Natural killer cell treated with Interleukin-12 subunit alpha and Interleukin-12 subunit beta and Interleukin-15 and Interleukin-18, amount 100 ng/mL, for 72 hours (primary cell): Measurements from ENCODE around the gene MAGI1. TPM values are rescaled to one million over a fixed set of nuclear protein-coding genes. Genes with fewer than 3 reads are reported as not detected.
"Not testable (repeated sequence)": the region's sequence is repeated elsewhere in the genome, so short reads cannot be mapped to it uniquely, and the experiment has no call there.

Source experiments
- ATAC-seq, 2 donors: fragments of 150-1000 bp; cut with Tn5 transposase in 1 of 2; sonication (Bioruptor Pico), chemical (Tn5 transposase) in 1 of 2; 2 replicates each; pipeline ENCODE4 v1.10.0; 2021
- DNase-seq: peaks from one replicate; pipeline ENCODE4 v3.0.0; 2022; ENCODE audit warnings: low spot score
- H3K27ac Mint-ChIP-seq, 2 donors: 1 replicate in 1 of 2; 2 replicates in 1 of 2; pipeline ENCODE4 v1.8.0; 2022; ENCODE audit warnings: mixed read lengths in 2 of 2, mild to moderate bottlenecking in 1 of 2, moderate library complexity in 1 of 2
- H3K27me3 Mint-ChIP-seq, 2 donors: 1 replicate in 1 of 2; 2 replicates in 1 of 2; pipeline ENCODE4 v1.8.0; 2022; ENCODE audit warnings: mixed read lengths in 2 of 2
- H3K36me3 Mint-ChIP-seq: one replicate; pipeline ENCODE4 v1.8.0; 2022; ENCODE audit warnings: mixed read lengths
- H3K4me1 Mint-ChIP-seq, 2 donors: 1 replicate in 1 of 2; 2 replicates in 1 of 2; pipeline ENCODE4 v1.8.0; 2022; ENCODE audit warnings: low read depth in 2 of 2, mixed read lengths in 2 of 2, mild to moderate bottlenecking in 1 of 2
- H3K4me3 Mint-ChIP-seq: one replicate; pipeline ENCODE4 v1.8.0; 2022; ENCODE audit warnings: mixed read lengths
- H3K9me3 Mint-ChIP-seq: 2 replicates; pipeline ENCODE4 v1.8.0; 2022; ENCODE audit warnings: mixed read lengths
- total RNA-seq, 2 donors: library from RNA; stranded (reverse); gene quantifications; one replicate each; pipeline ENCODE4 v1.2.3, GENCODE V29; 2022

MAGI1 gene
- total RNA-seq, 2 donors from 2014 or later: not detected

DNA sequence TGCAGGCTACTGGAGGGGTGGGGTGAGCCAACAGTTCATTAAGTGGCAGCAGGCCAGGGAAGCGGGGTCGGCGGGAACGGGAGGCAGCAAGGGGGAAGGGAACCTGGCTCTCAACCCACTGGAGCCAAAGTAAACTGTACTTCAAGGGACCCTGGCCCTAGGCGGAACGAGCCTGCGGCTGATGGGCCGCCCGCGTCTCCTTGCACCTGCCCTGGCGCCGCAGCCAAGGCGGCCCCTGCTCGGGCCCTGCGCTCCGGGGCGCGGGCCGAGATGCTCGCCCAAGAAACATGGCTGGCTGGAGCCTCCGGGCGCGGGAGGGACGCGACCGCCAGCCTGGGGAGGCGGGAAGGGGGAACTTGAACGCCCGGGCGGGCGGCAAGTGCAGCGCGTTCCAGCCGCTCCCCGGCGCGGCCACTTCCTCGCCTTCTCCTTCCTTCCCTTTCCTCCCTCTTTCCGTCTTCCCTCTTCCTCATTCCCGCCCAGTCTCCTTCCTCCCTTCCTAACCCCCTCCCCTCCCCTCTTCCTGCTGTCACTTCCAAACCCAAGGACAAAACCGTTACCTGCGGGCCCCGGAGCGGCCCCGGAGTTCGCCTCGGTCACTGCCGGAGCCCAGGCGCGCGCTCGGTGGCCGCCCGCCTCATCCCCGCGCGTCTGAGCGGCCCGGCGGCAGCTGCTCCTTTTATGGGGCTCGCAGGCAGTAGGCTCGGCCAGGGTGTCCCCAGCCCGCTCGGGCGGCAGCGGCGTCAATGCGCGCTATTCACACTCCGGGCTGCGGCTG, 489.7 kb downstream of the MAGI1 start:
- no peaks in the 10 kb centered on the region for H3K27me3 Mint-ChIP-seq
- no peaks in the 10 kb centered on the region for H3K36me3 Mint-ChIP-seq
- no peaks in the 10 kb centered on the region for H3K9me3 Mint-ChIP-seq
- H3K4me1 Mint-ChIP-seq: no peaks in the 10 kb centered on the region
- no peak overlapping the region for H3K4me3 Mint-ChIP-seq
- no peak for ATAC-seq
- no peak overlapping the region for H3K27ac Mint-ChIP-seq
- no peak for DNase-seq

DNA sequence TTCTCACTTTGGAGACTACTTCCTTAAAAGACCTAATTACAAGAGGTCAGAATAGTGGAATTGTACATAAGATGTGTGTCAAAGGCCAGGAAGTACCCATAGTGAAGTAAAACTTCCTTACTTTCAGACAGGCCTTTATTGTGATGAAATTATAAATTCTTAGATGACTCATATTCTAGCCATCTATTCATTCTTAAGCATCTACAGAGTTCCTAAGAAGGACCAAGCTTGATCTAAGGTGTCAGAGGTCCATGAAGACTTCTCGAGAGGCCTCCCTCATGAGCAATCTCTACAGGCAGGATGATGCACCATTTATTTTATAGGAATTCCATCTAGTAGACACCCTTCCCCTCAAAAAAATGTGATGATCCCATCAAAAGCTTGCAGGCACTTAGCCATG, 493.3 kb downstream of the MAGI1 start:
- no peak overlapping the region for H3K27ac Mint-ChIP-seq
- ATAC-seq: no peak

DNA sequence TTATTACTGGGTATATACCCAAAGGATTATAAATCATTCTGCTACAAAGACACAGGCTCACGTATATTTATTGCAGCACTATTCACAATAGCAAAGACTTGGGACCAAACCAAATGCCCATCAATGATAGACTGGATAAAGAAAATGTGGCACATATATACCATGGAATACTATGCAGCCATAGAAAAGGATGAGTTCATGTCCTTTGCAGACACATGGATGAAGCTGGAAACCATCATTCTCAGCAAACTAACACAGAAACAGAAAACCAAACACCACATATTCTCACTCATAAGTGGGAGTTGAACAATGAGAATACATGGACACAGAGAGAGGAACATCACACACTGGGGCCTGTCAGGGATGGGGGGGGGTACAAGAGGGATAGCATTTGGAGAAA, 495.3 kb downstream of the MAGI1 start:
- H3K27me3 Mint-ChIP-seq, DNase-seq, H3K27ac Mint-ChIP-seq: not testable (repeated sequence)

More for the DNA sequence above, 493.3 kb downstream of the MAGI1 start:
- Mint-ChIP-seq H3K36me3 (no peaks in the 10 kb centered on the region), H3K9me3 (no peaks in the 10 kb centered on the region), H3K4me1 (no peaks in the 10 kb centered on the region), H3K27me3 (no peaks in the 10 kb centered on the region), H3K4me3 (no peak overlapping the region)
- no peak for DNase-seq

DNA sequence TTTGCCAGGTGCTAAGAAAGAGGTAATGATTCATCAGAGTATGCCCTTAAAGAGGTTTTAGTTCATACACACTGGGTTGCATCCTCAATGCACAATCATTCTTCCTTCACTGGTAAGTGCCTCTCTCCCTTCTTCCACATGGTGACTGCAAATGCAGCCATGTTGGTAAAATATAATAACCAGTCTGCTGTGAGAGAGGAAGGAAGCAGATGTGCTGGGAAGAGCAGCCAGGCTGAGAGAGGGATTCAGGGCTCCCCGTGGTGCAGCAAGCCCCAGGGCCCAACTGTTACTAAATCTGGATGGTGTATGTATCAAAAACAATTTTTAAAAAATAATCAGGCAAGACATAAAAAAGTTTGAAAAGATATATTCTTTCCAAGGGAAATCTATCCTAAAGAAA, 498.1 kb downstream of the MAGI1 start:
- H3K4me1 Mint-ChIP-seq: no peaks in the 10 kb centered on the region
- H3K27me3 Mint-ChIP-seq: no peaks in the 10 kb centered on the region
- ATAC-seq (no peak), DNase-seq (no peak)
- no peak overlapping the region for H3K4me3 Mint-ChIP-seq
- H3K27ac Mint-ChIP-seq: no peak overlapping the region
- peaks cover 3% of the 10 kb centered on the region for H3K9me3 Mint-ChIP-seq
- H3K36me3 Mint-ChIP-seq: no peaks in the 10 kb centered on the region

More for the DNA sequence above, 495.3 kb downstream of the MAGI1 start:
- not testable (repeated sequence) for ATAC-seq, H3K4me1 Mint-ChIP-seq, H3K36me3 Mint-ChIP-seq, H3K4me3 Mint-ChIP-seq, H3K9me3 Mint-ChIP-seq

DNA sequence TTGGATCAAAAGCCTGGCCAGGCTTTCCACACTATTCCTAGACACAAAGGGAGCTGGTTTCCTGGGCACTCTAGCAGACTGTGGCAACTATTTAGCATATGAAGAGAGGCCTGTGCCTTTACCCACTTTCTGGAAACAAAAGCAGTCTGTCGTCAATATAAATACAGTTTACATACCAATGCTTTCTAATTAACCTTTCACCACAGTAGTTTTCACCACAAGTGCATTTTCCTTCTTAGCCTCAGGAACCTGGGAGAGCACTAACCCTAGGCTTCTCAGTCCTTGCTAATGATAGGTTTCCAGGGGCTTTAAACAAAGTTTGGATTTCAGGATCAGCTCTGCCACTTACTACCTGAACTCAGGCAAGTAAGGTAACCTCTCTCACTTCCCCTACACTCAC, 499.1 kb downstream of the MAGI1 start:
- no peak for DNase-seq
- no peaks in the 10 kb centered on the region for H3K36me3 Mint-ChIP-seq

DNA sequence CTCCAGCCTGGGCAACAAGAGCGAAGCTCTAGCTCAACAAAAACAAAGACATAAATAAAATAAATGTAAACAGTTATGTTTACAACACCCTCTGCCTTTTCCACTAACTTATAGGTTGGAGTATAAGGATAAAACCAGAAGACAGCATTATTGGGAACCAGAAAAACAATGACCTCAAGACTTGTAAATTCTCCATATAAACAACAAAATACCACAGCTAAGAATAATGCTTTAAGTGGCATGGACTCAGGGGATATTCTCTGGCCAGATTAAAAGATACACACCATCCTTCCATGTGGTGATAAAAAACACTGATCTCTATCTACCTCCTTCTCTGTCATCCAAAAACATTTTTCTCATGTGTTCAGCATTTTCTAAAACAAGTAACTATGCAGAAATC, 500.6 kb downstream of the MAGI1 start:
- no peak for DNase-seq
- no peak for ATAC-seq
- Mint-ChIP-seq H3K9me3 (peaks cover 7% of the 10 kb centered on the region), H3K27ac (no peak overlapping the region), H3K36me3 (no peaks in the 10 kb centered on the region), H3K4me1 (no peaks in the 10 kb centered on the region), H3K27me3 (no peaks in the 10 kb centered on the region), H3K4me3 (no peak overlapping the region)

More for the DNA sequence above, 499.1 kb downstream of the MAGI1 start:
- Mint-ChIP-seq H3K27ac (no peak overlapping the region), H3K4me3 (no peak overlapping the region), H3K4me1 (no peaks in the 10 kb centered on the region), H3K9me3 (peaks cover 3% of the 10 kb centered on the region), H3K27me3 (no peaks in the 10 kb centered on the region)
- ATAC-seq: no peak

DNA sequence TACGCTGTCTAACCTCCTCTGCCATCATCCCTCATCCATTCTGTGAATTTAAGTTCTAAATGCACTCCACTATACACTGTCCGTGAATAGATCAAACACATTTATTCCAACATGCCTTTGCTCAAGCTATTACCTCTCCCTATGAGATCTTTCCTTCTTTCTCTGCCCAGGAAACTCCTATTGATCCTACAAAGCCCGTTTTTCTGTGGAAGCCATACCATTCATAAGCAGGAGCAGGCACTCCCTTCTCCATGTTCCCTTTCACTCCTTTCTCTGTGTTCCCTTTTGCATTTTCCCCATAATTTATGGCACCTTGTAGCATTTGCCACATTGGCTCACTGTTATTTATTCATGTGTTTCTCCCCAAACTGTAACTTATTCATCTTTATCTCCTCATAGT, 501.6 kb downstream of the MAGI1 start:
- ATAC-seq (no peak), DNase-seq (no peak)
- H3K27ac Mint-ChIP-seq: no peak overlapping the region
- H3K36me3 Mint-ChIP-seq: no peaks in the 10 kb centered on the region
- no peaks in the 10 kb centered on the region for H3K4me1 Mint-ChIP-seq
- no peaks in the 10 kb centered on the region for H3K27me3 Mint-ChIP-seq
- H3K9me3 Mint-ChIP-seq: peaks cover 10% of the 10 kb centered on the region
- no peak overlapping the region for H3K4me3 Mint-ChIP-seq

DNA sequence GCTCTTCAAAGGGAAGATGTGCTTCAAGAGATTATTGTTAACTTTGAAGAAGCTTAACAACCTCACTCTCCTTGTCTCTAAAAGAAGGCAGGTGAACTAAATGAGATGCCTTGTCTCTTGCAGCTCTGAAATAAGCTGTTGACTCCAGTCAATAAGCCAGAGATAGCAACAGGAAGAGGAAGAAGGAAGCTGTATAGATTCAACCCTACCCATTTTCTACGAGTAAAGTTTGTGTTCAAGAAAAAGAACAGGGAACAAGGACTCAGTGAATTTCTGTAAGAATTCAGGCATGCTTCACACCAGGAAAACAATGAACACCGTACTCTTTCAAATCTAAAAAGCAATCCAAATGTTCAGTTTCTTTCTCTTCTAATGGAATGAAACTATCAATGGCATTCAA, 503.5 kb downstream of the MAGI1 start:
- H3K27ac Mint-ChIP-seq: no peak overlapping the region
- no peaks in the 10 kb centered on the region for H3K4me1 Mint-ChIP-seq
- no peaks in the 10 kb centered on the region for H3K27me3 Mint-ChIP-seq
- no peak overlapping the region for H3K4me3 Mint-ChIP-seq
- H3K9me3 Mint-ChIP-seq: peaks cover 14% of the 10 kb centered on the region
- ATAC-seq: no peak
- DNase-seq: no peak
- no peaks in the 10 kb centered on the region for H3K36me3 Mint-ChIP-seq

DNA sequence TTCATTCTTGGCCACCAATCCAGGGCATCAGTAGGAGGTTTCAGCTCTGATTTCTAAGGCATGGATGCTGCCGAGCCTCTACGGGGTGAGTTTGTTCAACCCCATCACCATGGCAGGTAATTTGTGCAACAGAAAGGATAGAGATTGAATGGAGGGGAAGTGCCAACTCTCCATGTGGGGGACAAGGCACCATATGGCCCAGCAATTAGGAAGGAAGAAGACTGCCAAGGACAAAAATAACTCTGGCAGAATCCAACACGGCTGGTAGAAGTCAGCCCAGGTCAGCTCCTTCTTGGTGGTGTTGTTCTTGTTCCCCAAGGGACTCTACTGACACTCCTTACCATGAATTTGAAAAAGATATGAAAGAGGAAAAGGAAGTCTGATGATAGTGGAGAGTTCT, 503.9 kb downstream of the MAGI1 start:
- Mint-ChIP-seq H3K27ac (no peak overlapping the region), H3K4me3 (no peak overlapping the region), H3K4me1 (no peaks in the 10 kb centered on the region), H3K27me3 (no peaks in the 10 kb centered on the region), H3K9me3 (peaks cover 14% of the 10 kb centered on the region), H3K36me3 (no peaks in the 10 kb centered on the region)
- DNase-seq (no peak), ATAC-seq (no peak)

DNA sequence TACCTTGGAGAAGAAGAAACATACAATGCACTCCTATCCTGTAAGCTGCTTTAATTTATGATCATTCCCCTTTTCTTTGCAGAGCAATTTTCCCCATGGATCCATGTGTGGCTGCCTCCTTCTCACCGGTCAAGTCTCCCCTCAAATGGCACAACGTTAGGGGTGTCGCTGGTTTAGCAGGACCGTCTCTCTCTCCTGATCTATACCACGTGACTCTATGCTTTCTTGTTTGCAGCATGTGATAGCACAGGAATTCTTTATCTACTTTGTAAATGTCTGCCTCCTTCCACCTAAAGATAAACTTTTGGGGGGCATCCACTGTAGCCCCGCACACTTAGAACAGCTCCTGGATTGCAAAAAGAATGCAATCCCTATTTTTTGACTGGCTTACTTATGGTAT, 506.0 kb downstream of the MAGI1 start:
- DNase-seq (no peak), ATAC-seq (no peak)
- no peaks in the 10 kb centered on the region for H3K36me3 Mint-ChIP-seq
- no peak overlapping the region for H3K27ac Mint-ChIP-seq
- no peaks in the 10 kb centered on the region for H3K4me1 Mint-ChIP-seq
- H3K27me3 Mint-ChIP-seq: no peaks in the 10 kb centered on the region
- H3K4me3 Mint-ChIP-seq: no peak overlapping the region
- H3K9me3 Mint-ChIP-seq: peaks cover 18% of the 10 kb centered on the region

DNA sequence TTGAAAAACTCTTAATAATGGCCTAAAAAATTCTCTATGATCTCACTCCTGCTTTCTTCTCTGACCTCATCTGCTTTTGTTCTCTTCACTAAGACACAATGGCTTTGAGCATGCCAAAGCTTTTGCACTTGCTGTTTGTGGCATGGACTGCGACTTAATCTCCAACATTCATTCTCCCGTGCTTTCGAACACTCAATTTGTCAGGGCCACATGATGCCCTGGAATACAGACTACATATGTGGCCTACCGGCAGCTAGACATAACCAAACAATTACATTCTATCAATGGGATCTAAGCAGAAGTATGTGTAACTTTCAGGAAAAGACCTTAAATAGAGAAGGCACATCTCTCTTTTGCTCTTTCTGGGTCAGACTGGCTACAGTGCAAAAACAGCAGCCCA, 506.5 kb downstream of the MAGI1 start:
- Mint-ChIP-seq H3K36me3 (no peaks in the 10 kb centered on the region), H3K4me1 (no peaks in the 10 kb centered on the region), H3K9me3 (peaks cover 16% of the 10 kb centered on the region), H3K4me3 (no peak overlapping the region), H3K27me3 (no peaks in the 10 kb centered on the region), H3K27ac (no peak overlapping the region)
- DNase-seq (no peak), ATAC-seq (no peak)

DNA sequence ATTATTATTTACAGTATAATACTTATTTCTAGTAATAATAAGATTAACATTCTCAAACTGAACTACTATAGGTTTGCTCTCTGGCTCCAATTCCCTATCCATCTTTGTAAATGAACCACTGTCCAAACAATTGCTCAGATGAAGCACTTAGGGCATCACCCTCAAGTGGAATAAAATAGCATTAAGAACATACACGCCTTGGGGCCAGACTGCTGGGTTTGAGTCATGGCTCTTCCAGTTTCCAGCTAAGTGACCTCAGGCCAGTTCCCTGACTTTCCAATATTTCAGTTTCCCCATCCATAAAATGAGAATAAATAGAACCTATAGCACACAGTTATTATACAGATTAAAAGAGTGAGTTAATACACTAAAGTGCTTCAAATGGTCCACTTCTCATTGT, 507.2 kb downstream of the MAGI1 start:
- no peaks in the 10 kb centered on the region for H3K4me1 Mint-ChIP-seq
- no peaks in the 10 kb centered on the region for H3K27me3 Mint-ChIP-seq
- DNase-seq: no peak
- no peak for ATAC-seq
- no peaks in the 10 kb centered on the region for H3K36me3 Mint-ChIP-seq
- no peak overlapping the region for H3K27ac Mint-ChIP-seq
- H3K4me3 Mint-ChIP-seq: no peak overlapping the region
- H3K9me3 Mint-ChIP-seq: peaks cover 14% of the 10 kb centered on the region

DNA sequence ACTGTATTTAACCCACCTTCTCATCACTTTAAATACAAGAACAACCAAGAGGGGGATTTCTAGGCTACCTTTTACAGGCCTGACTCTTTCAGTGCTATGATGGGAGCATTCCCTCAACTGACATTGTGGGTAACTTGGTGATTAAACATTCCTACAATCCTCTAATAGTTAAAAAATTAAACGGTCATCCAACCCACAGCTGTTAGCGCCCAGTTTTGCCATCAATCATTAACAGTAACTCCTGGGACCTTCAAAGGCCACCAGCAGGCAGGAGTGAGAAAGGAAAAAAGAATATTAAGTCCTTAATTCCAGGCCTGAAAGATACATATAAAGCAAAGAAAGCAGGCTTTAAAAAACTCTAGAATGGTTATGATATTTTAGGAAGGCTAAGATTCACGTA, 512.1 kb downstream of the MAGI1 start:
- Mint-ChIP-seq H3K27ac (no peak overlapping the region), H3K4me1 (no peaks in the 10 kb centered on the region), H3K4me3 (no peak overlapping the region), H3K27me3 (no peaks in the 10 kb centered on the region), H3K9me3 (peaks cover 8% of the 10 kb centered on the region), H3K36me3 (no peaks in the 10 kb centered on the region)
- no peak for DNase-seq
- ATAC-seq: no peak

DNA sequence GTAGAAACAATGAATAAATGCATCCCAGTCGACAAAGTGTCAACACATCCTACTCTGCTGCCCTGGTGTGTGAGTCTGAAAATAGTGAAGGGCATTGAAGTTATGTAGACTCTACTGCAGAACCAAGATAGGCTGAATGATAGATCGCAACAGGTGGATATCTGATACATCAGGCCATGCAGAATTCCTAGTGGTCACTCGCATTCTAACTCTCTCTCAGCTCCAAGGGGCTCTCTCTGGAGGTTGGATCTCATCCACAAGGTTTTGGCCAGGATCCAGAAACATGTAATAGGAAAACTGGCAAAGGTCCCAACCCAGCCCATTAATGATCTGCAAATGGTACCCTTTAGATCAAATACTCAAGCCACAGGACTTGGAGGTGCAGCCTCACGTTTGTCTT, 514.1 kb downstream of the MAGI1 start:
- no peaks in the 10 kb centered on the region for H3K36me3 Mint-ChIP-seq
- no peaks in the 10 kb centered on the region for H3K27me3 Mint-ChIP-seq
- H3K4me3 Mint-ChIP-seq: no peak overlapping the region
- H3K9me3 Mint-ChIP-seq: peaks cover 11% of the 10 kb centered on the region
- H3K4me1 Mint-ChIP-seq: no peaks in the 10 kb centered on the region
- ATAC-seq (no peak), DNase-seq (no peak)
- H3K27ac Mint-ChIP-seq: no peak overlapping the region

DNA sequence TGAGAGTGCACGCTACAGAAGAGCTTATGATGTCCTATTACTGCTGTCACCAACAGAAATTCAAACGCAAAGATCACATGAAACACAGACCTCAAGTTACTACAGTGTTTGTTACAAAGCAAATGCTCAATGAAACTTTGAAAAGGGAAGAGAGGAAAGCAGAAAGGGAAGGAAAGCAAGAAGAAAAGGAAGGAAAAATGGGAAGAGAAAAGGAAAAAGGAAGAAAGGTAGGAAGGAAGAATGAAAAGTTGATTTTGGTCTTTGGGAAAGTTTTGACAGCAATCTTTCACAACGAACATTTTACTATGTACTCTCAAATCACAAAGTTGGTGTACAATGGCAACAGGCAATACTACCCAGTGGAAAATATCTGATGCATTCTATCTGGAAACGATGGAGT, 514.8 kb downstream of the MAGI1 start:
- no peak for DNase-seq
- H3K36me3 Mint-ChIP-seq: peaks cover 2% of the 10 kb centered on the region
- no peaks in the 10 kb centered on the region for H3K27me3 Mint-ChIP-seq
- ATAC-seq: no peak
- H3K4me3 Mint-ChIP-seq: no peak overlapping the region
- H3K4me1 Mint-ChIP-seq: no peaks in the 10 kb centered on the region
- H3K27ac Mint-ChIP-seq: no peak overlapping the region
- peaks cover 11% of the 10 kb centered on the region for H3K9me3 Mint-ChIP-seq
